Karpas-422 (cell line): ENCODE results near the gene L3MBTL1. TPM values are rescaled to one million over a fixed set of nuclear protein-coding genes. Genes with fewer than 3 reads are reported as not detected.
"Not testable (repeated sequence)": the region's sequence is repeated elsewhere in the genome, so short reads cannot be mapped to it uniquely, and the experiment has no call there.

ENCODE experiments used
- DNase-seq: peaks from one replicate; pipeline ENCODE4 v3.0.0-alpha.2; 2015
- H2AFZ ChIP-seq: fragments of 200-600 bp; sonication (generic); 2 replicates; pipeline ENCODE4 v1.6.1; 2014; ENCODE audit warnings: antibody characterized with exemption, low read length, mixed read lengths
- H3K27ac ChIP-seq: fragments of 200-600 bp; sonication (generic); 2 replicates; pipeline ENCODE4 v1.5.1; 2014; ENCODE audit warnings: mild to moderate bottlenecking, low read length, moderate library complexity
- H3K27me3 ChIP-seq: fragments of 200-600 bp; sonication (generic); 2 replicates; pipeline ENCODE4 v1.6.1; 2014; ENCODE audit warnings: low read length, mixed read lengths
- H3K36me3 ChIP-seq: fragments of 200-600 bp; sonication (generic); 2 replicates; pipeline ENCODE4 v1.6.1; 2014; ENCODE audit warnings: low read length, mixed read lengths; ENCODE audit not compliant: insufficient read depth
- H3K4me1 ChIP-seq: fragments of 200-600 bp; sonication (generic); 2 replicates; pipeline ENCODE4 v1.6.1; 2014; ENCODE audit warnings: mild to moderate bottlenecking, low read length, mixed read lengths
- H3K4me2 ChIP-seq: fragments of 200-600 bp; sonication (generic); 2 replicates; pipeline ENCODE4 v1.6.1; 2014; ENCODE audit warnings: low read length, low read depth, mild to moderate bottlenecking; ENCODE audit not compliant: poor library complexity, severe bottlenecking
- H3K4me3 ChIP-seq: fragments of 200-600 bp; sonication (generic); 2 replicates; pipeline ENCODE4 v1.5.1; 2014; ENCODE audit warnings: mild to moderate bottlenecking, antibody characterized with exemption, low read length, mixed read lengths
- H3K79me2 ChIP-seq: fragments of 200-600 bp; sonication (generic); 2 replicates; pipeline ENCODE4 v1.6.1; 2014; ENCODE audit warnings: mild to moderate bottlenecking, low read length, mixed read lengths
- H3K9ac ChIP-seq: fragments of 200-600 bp; sonication (generic); 2 replicates; pipeline ENCODE4 v1.6.0; 2014; ENCODE audit warnings: low read length
- H3K9me2 ChIP-seq: fragments of 200-600 bp; sonication (generic), shearing (Covaris generic); replicated peaks from 2 replicates; pipeline ENCODE4 v1.6.0; 2014; ENCODE audit warnings: mild to moderate bottlenecking, low read length, moderate library complexity; ENCODE audit not compliant: insufficient read depth
- H3K9me3 ChIP-seq: fragments of 300-700, 200-600 bp; sonication (generic); 2 replicates; pipeline ENCODE4 v1.6.1; 2014; ENCODE audit warnings: low read length, mixed read lengths
- H4K20me1 ChIP-seq: fragments of 200-600 bp; sonication (generic); 2 replicates; pipeline ENCODE4 v1.6.1; 2014; ENCODE audit warnings: mild to moderate bottlenecking, antibody characterized with exemption, low read length, low read depth; ENCODE audit not compliant: insufficient read depth
- total RNA-seq: library from RNA; depleted of rRNA; stranded (reverse); fragments of >200 nt; shearing (Covaris generic); gene quantifications from 2 replicates; pipeline ENCODE4 v1.2.3, GENCODE V29; 2014; ENCODE audit warnings: low replicate concordance

The L3MBTL1 gene
- total RNA-seq, 1 experiment from 2014 or later = 15.5 TPM

GRCh38 chr20:43477619-43478018 lies 29.9 kb upstream of the L3MBTL1 start:
- Histone ChIP-seq H3K4me2 (no peak overlapping the region), H3K36me3 (no peaks in the 10 kb centered on the region), H2AFZ (no peak overlapping the region), H3K4me3 (no peak overlapping the region), H3K27me3 (no peaks in the 10 kb centered on the region), H3K27ac (no peak overlapping the region), H3K9me3 (no peaks in the 10 kb centered on the region), H3K9ac (no peak overlapping the region), H4K20me1 (no peaks in the 10 kb centered on the region), H3K4me1 (no peaks in the 10 kb centered on the region), H3K79me2 (no peaks in the 10 kb centered on the region), H3K9me2 (no peaks in the 10 kb centered on the region)
- no peak for DNase-seq

- Histone ChIP-seq H3K9me2 (no peaks in the 10 kb centered on the region), H3K79me2 (no peaks in the 10 kb centered on the region), H4K20me1 (no peaks in the 10 kb centered on the region), H3K36me3 (no peaks in the 10 kb centered on the region), H2AFZ (no peak overlapping the region), H3K9ac (no peak overlapping the region), H3K9me3 (no peaks in the 10 kb centered on the region), H3K27me3 (no peaks in the 10 kb centered on the region), H3K4me3 (no peak overlapping the region), H3K4me2 (no peak overlapping the region), H3K4me1 (no peaks in the 10 kb centered on the region), H3K27ac (no peak overlapping the region)
- no peak for DNase-seq
Measured at GRCh38 chr20:43490038-43490437, 17.5 kb upstream of the L3MBTL1 start.

- Histone ChIP-seq H3K4me2 (no peak overlapping the region), H3K9me2 (no peaks in the 10 kb centered on the region), H3K9ac (no peak overlapping the region), H3K9me3 (no peaks in the 10 kb centered on the region), H3K4me1 (no peaks in the 10 kb centered on the region), H4K20me1 (no peaks in the 10 kb centered on the region), H2AFZ (no peak overlapping the region), H3K27ac (no peak overlapping the region), H3K36me3 (no peaks in the 10 kb centered on the region), H3K27me3 (no peaks in the 10 kb centered on the region), H3K79me2 (no peaks in the 10 kb centered on the region), H3K4me3 (no peak overlapping the region)
- DNase-seq = no peak
Measured at GRCh38 chr20:43492101-43492500, 15.4 kb upstream of the L3MBTL1 start.

- no peak overlapping the region for H3K4me2 ChIP-seq
- DNase-seq = no peak
- no peaks in the 10 kb centered on the region for H3K4me1 ChIP-seq
- no peak overlapping the region for H3K27ac ChIP-seq
- no peak overlapping the region for H2AFZ ChIP-seq
- no peaks in the 10 kb centered on the region for H3K9me3 ChIP-seq
- H3K4me3 ChIP-seq = no peak overlapping the region
- no peaks in the 10 kb centered on the region for H3K79me2 ChIP-seq
- H4K20me1 ChIP-seq = no peaks in the 10 kb centered on the region
- H3K9me2 ChIP-seq = no peaks in the 10 kb centered on the region
- no peak overlapping the region for H3K9ac ChIP-seq
- H3K27me3 ChIP-seq = no peaks in the 10 kb centered on the region
- no peaks in the 10 kb centered on the region for H3K36me3 ChIP-seq
Measured at GRCh38 chr20:43495388-43495787, 12.1 kb upstream of the L3MBTL1 start.

GRCh38 chr20:43502021-43502420 lies 5.5 kb upstream of the L3MBTL1 start:
- H3K9me2 ChIP-seq, H3K27ac ChIP-seq, H2AFZ ChIP-seq, DNase-seq, H3K9me3 ChIP-seq, H3K9ac ChIP-seq, H3K4me2 ChIP-seq, H3K36me3 ChIP-seq, H3K4me3 ChIP-seq, H4K20me1 ChIP-seq, H3K4me1 ChIP-seq, H3K27me3 ChIP-seq, H3K79me2 ChIP-seq: not testable (repeated sequence)

GRCh38 chr20:43506238-43506637 lies 1.3 kb upstream of the L3MBTL1 start:
- no peak overlapping the region for H3K27ac ChIP-seq
- no peak overlapping the region for H3K4me2 ChIP-seq
- no peaks in the 10 kb centered on the region for H3K36me3 ChIP-seq
- H3K9me2 ChIP-seq = no peaks in the 10 kb centered on the region
- H3K79me2 ChIP-seq = no peaks in the 10 kb centered on the region
- no peaks in the 10 kb centered on the region for H3K27me3 ChIP-seq
- DNase-seq = no peak
- no peak overlapping the region for H3K9ac ChIP-seq
- no peaks in the 10 kb centered on the region for H3K4me1 ChIP-seq
- no peaks in the 10 kb centered on the region for H3K9me3 ChIP-seq
- no peak overlapping the region for H3K4me3 ChIP-seq
- no peaks in the 10 kb centered on the region for H4K20me1 ChIP-seq
- H2AFZ ChIP-seq = no peak overlapping the region

GRCh38 chr20:43508106-43508505 lies 609 bp downstream of the L3MBTL1 start:
- no peaks in the 10 kb centered on the region for H3K27me3 ChIP-seq
- H3K9me2 ChIP-seq = no peaks in the 10 kb centered on the region
- no peaks in the 10 kb centered on the region for H3K79me2 ChIP-seq
- no peak overlapping the region for H3K4me3 ChIP-seq
- H3K4me2 ChIP-seq = no peak overlapping the region
- H3K27ac ChIP-seq = no peak overlapping the region
- H3K4me1 ChIP-seq = peaks cover 1% of the 10 kb centered on the region
- no peak overlapping the region for H2AFZ ChIP-seq
- no peaks in the 10 kb centered on the region for H3K36me3 ChIP-seq
- no peaks in the 10 kb centered on the region for H3K9me3 ChIP-seq
- H4K20me1 ChIP-seq = no peaks in the 10 kb centered on the region
- no peak overlapping the region for H3K9ac ChIP-seq
- no peak for DNase-seq

GRCh38 chr20:43508604-43509040 lies 1.1 kb downstream of the L3MBTL1 start:
- Histone ChIP-seq H3K4me1 (peaks cover 6% of the 10 kb centered on the region), H3K9me2 (no peaks in the 10 kb centered on the region), H3K9me3 (no peaks in the 10 kb centered on the region), H3K9ac (no peak overlapping the region), H3K36me3 (no peaks in the 10 kb centered on the region), H3K4me2 (no peak overlapping the region), H4K20me1 (no peaks in the 10 kb centered on the region), H2AFZ (no peak overlapping the region), H3K27me3 (no peaks in the 10 kb centered on the region), H3K79me2 (no peaks in the 10 kb centered on the region), H3K4me3 (no peak overlapping the region), H3K27ac (no peak overlapping the region)
- DNase-seq = no peak

GRCh38 chr20:43511879-43512278 lies 4.4 kb downstream of the L3MBTL1 start:
- Histone ChIP-seq H3K4me3 (no peak overlapping the region), H3K9me2 (no peaks in the 10 kb centered on the region), H3K9me3 (no peaks in the 10 kb centered on the region), H3K9ac (no peak overlapping the region), H2AFZ (no peak overlapping the region), H3K4me1 (peaks cover 16% of the 10 kb centered on the region), H3K27me3 (no peaks in the 10 kb centered on the region), H4K20me1 (no peaks in the 10 kb centered on the region), H3K4me2 (no peak overlapping the region), H3K27ac (no peak overlapping the region), H3K36me3 (no peaks in the 10 kb centered on the region), H3K79me2 (peaks cover 15% of the 10 kb centered on the region)
- DNase-seq = no peak
